Measurements from ENCODE around the gene CFDP1.

Gene CFDP1

DNA sequence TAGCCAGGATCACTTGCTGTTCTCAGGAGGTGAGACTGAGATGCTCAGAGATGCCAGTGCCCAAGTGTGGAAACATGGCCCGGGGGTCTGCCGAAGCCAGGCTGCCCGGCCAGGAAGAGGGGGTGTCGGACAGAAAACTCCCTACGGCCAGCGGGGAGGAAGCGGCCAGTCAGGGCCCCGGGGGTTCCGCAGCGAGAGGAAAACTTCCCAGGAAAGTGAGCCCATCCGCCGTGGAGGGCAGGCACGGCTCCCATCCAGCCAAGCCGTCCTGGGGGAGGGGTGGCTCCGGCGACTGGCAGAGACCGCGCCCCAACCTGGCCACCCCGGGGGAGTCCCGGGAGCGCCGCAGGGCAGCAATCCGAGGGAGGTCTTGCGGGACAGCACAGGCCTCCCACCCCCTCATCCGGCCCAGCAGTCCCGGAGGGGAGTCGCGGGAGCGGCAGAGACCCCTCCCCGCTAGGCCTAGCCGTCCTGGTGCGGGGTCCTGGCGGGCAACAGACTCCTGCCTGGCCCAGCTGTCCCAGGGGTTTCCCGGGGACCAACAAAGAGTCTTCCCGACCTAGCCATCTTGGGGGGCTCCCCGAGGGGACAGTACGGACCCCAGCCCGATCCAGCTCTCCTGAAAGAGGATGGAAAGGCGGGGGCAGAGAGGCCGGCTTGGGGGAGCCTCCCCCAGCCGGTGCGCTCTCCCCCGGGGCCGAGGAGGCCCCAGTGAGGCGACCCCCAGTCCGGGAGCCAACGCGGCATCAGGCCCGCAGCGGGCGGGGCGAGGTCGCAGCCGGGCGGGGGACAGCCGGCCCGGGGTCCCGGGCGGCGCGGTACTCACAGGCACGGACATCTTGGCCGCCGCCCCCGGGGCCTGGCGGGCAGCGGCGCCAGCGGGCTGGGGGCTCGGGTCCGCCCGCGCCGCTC lies 168.0 kb downstream of the CFDP1 start:
- peak overlapping the region; percentile 51 for H3K27ac ChIP-seq

DNA sequence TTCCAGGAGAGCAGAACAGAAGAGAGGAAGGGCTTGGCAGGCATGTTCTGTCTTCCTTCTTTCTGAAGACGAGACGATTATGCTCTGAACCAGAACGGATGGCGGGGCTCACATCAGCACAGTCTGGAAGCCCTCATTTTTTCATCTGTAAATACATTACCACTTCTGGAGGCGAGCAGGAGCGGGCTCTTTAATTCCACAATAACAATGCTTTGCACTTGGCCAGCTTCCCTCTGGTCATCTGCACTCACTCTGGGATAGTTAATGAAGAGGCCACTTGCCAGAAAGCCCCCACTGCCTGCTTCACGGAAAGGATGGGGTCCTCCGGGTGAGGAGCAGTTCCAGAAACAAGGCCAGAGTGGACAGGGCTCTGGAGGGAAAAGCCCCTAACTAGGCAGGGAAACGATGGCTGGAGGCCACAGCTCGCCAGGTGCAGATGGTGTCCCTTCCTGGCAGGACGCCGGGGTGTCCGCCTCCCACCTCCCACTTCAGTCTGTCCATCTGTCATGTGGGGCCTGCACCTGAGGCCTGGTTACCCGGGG lies 168.8 kb downstream of the CFDP1 start:
- Histone ChIP-seq H3K27me3 (peaks cover 70% of the 10 kb centered on the region), H3K9ac (no peak overlapping the region), H3K27ac (no peak overlapping the region), H3K36me3 (no peaks in the 10 kb centered on the region), H3K4me1 (peaks cover 34% of the 10 kb centered on the region), H4K20me1 (peaks cover 51% of the 10 kb centered on the region), H3K4me2 (peak overlapping the region; percentile 97), H3K9me3 (no peaks in the 10 kb centered on the region), H3K4me3 (peak overlapping the region; percentile 75; the same call in 1 of the 2 replicates)
- TF ChIP-seq Cebpa-rat (IDR thresholded peaks at IDR 0.05): no peak

More for the DNA sequence above, 168.0 kb downstream of the CFDP1 start:
- Histone ChIP-seq H3K9ac (peak overlapping the region; percentile 75), H3K27me3 (peaks cover 70% of the 10 kb centered on the region), H3K4me3 (peak overlapping the region; percentile 75), H3K4me1 (peaks cover 34% of the 10 kb centered on the region), H3K4me2 (peak overlapping the region; percentile 97), H4K20me1 (peaks cover 51% of the 10 kb centered on the region), H3K36me3 (no peaks in the 10 kb centered on the region), H3K9me3 (no peaks in the 10 kb centered on the region)
- no peak for TF ChIP-seq Cebpa-rat (IDR thresholded peaks at IDR 0.05)

DNA sequence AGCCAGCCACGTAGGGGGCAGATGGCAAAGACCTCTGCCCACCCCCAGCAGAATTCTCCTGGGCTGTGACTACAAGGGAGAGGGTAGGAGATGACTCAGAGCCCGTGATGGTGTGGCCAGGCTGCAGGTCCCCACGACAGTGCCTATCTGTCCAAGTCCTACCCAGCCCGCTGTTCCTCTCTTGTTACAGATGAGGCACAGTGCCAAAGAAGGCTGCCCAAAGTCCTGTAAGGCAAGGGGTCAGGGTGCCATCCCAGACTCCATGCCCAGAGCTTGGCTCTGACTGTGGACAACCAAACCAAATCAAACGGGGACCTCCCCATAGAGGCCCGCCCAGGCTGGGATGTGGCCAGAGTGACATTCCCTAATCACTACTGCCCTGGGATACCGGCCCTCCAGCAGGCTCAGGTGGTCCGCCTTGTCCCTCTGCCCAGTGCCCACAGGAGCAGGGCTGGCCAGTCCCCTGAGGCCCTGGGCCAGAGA lies 169.3 kb downstream of the CFDP1 start:
- no peak overlapping the region for H3K27ac ChIP-seq

DNA sequence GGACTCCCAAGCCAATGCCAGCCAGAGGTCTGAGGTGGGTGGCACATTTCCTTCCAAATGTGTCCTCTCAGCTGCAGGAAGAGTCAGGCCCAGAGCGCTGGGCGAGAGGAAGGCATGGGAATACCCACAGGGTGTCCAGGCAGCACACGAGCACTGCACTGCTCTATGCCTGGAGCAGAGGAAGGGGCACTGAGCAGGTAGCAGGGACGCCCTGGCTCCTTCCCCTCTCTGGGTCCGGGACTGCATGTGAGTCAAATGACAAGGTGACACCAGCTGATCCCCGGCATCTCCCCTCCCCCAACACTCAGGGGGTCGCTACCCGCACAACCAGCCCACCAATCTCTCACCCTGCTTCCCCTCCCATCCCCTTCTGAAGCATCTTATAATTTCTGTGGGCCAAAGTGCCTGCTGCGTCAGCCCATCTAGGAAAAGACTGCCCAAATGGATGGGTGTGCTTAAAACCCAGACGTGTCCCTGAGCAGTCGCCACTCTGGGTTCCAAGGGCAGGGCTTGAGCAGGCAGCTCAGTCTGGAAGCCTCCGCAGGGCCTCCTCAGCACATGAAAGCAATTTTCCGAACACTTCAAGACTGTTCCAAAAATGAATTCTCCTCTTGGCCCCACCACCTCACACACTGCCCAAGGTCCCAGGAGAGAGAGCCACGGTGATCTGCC lies 169.9 kb downstream of the CFDP1 start:
- H3K27me3 ChIP-seq: peaks cover 70% of the 10 kb centered on the region
- 0 out of 2 replicates have a peak overlapping the region, but pooled peaks have one; percentile 1 for H3K4me2 ChIP-seq
- H3K4me1 ChIP-seq: peaks cover 34% of the 10 kb centered on the region
- no peak for TF ChIP-seq Cebpa-rat (IDR thresholded peaks at IDR 0.05)
- no peak overlapping the region for H3K27ac ChIP-seq
- no peaks in the 10 kb centered on the region for H3K9me3 ChIP-seq
- H4K20me1 ChIP-seq: peaks cover 60% of the 10 kb centered on the region
- no peak overlapping the region for H3K9ac ChIP-seq
- no peak overlapping the region for H3K4me3 ChIP-seq
- no peaks in the 10 kb centered on the region for H3K36me3 ChIP-seq

More for the DNA sequence above, 169.3 kb downstream of the CFDP1 start:
- Histone ChIP-seq H3K4me2 (0 out of 2 replicates have a peak overlapping the region, but pooled peaks have one; percentile 1), H3K9me3 (no peaks in the 10 kb centered on the region), H3K36me3 (no peaks in the 10 kb centered on the region), H3K4me1 (peaks cover 34% of the 10 kb centered on the region), H4K20me1 (peaks cover 54% of the 10 kb centered on the region), H3K9ac (no peak overlapping the region), H3K4me3 (no peak overlapping the region), H3K27me3 (peaks cover 70% of the 10 kb centered on the region)
- TF ChIP-seq Cebpa-rat (IDR thresholded peaks at IDR 0.05): no peak

DNA sequence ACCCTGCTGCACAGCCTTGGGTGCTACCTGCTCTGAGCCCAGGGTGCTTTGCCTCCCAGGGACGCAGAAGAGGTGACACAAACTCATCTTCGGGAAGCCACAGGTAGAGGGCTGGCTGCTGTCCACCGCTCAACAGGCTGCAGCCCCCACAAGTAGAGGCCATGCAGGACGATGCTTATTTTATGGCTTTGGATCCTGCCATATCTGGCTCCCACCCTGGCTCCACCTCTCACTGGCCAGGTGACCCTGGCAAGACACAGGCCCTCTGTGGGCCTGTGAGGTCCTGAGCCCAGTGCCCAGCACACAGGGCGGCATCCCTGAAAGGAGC lies 170.5 kb downstream of the CFDP1 start:
- Histone ChIP-seq H3K9ac (no peak overlapping the region), H3K27me3 (peaks cover 64% of the 10 kb centered on the region), H4K20me1 (peaks cover 66% of the 10 kb centered on the region), H3K9me3 (no peaks in the 10 kb centered on the region), H3K4me2 (no peak overlapping the region), H3K36me3 (no peaks in the 10 kb centered on the region), H3K4me3 (no peak overlapping the region), H3K27ac (no peak overlapping the region), H3K4me1 (peaks cover 34% of the 10 kb centered on the region)
- no peak for TF ChIP-seq Cebpa-rat (IDR thresholded peaks at IDR 0.05)

DNA sequence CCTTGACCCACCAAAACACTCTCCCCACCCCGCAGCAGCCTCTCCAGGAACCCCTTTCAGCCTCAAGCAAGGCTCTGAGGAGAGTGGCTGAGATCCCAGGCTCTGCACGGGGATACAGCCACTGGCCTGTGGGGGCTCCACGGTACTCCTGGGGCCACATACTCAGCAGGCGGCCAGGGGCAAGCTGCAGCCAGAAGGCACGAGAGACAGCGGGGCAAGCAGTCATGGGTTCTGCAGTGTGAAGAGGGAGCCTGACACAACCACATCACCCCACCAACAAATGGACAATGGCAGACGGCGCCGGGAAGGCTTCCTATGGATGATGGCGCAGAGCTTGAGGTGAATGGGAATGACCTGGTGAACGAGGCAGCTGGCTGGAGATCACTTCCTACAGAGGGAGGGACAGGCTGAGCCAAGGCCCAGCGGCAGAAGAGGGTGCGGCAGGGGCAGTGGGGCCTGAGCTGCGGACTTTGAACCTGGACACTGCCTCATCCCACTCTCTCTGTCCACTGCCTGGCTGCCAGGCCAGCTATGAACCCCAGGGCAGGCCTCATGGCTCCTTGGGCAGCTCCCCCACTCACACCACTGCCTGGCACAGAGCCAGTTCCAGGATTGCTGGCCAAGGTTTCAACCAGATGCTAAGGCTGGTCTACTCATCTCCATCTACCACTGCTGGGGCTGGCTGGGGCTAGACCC lies 171.1 kb downstream of the CFDP1 start:
- H3K36me3 ChIP-seq: no peaks in the 10 kb centered on the region
- no peak for TF ChIP-seq Cebpa-rat (IDR thresholded peaks at IDR 0.05)
- peaks cover 58% of the 10 kb centered on the region for H3K27me3 ChIP-seq
- H3K4me3 ChIP-seq: no peak overlapping the region
- H4K20me1 ChIP-seq: peaks cover 68% of the 10 kb centered on the region
- H3K4me1 ChIP-seq: peaks cover 34% of the 10 kb centered on the region
- no peak overlapping the region for H3K27ac ChIP-seq
- no peak overlapping the region for H3K4me2 ChIP-seq
- H3K9ac ChIP-seq: no peak overlapping the region
- H3K9me3 ChIP-seq: no peaks in the 10 kb centered on the region

DNA sequence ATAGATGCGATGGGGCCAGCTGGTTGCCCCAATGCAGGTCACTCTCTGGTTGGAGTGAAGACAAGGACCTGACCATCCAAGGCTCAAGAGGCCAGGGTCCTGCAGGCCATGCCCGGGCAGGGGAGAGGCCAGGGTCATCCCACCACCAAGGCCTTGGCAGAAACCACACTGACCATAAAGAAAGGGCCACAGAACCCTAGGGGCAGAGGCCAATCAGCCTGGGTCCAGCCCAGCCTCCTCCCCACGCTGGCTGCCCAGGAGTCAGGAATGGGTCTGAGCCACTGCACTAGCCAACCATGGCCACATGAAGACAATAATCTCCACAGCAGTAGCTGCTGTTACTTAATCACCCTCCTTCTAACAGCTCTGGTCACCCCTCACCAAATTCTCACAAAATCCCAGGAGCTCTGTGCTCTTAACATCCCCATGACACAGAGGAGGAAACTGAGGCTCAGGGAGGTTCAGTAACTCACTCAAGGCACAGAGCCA lies 171.7 kb downstream of the CFDP1 start:
- Histone ChIP-seq H3K4me3 (no peak overlapping the region), H3K4me1 (peaks cover 31% of the 10 kb centered on the region), H3K9me3 (no peaks in the 10 kb centered on the region), H3K27me3 (peaks cover 52% of the 10 kb centered on the region), H3K9ac (no peak overlapping the region), H3K4me2 (no peak overlapping the region), H3K27ac (no peak overlapping the region), H4K20me1 (peaks cover 73% of the 10 kb centered on the region), H3K36me3 (no peaks in the 10 kb centered on the region)
- TF ChIP-seq Cebpa-rat (IDR thresholded peaks at IDR 0.05): no peak

DNA sequence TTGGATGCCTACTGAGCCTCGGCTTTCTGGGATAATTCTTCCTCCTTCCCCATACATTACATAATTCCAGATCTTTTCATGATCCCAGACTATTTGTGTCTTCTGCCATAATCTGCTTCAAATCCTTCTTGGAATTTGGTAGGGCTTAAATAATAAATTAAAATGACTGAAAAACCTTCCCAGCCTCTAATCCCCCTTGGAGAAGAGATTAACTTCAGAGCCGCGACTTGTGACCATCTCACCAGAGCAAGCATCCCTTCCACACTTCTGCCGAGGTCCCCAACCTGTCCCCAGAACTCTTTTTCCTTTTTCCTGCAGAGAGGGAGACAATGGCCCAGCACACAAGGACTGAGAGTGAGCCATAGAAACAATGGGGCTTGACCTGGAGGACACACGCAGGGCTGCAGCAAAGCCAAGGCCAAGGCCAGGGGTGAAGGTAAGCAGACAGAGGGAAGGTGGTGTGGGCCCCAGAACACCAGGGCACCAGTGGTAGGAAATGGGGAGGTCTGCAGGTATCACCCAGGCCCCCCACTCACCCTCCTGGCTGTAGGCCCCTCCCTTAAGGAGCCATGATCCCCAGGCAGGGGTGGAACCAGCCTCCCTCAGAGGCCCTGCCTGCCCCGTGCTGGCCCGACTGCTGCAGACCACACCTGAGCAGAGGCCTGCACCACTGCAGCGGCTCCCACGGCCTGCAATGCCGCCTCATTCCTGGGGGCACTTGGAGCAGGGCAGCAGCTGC lies 172.3 kb downstream of the CFDP1 start:
- Histone ChIP-seq H3K4me3 (no peak overlapping the region), H3K9ac (no peak overlapping the region), H3K9me3 (no peaks in the 10 kb centered on the region), H3K4me2 (no peak overlapping the region), H3K36me3 (no peaks in the 10 kb centered on the region), H3K27me3 (peaks cover 46% of the 10 kb centered on the region), H4K20me1 (peaks cover 75% of the 10 kb centered on the region), H3K4me1 (peaks cover 25% of the 10 kb centered on the region), H3K27ac (no peak overlapping the region)
- no peak for TF ChIP-seq Cebpa-rat (IDR thresholded peaks at IDR 0.05)

DNA sequence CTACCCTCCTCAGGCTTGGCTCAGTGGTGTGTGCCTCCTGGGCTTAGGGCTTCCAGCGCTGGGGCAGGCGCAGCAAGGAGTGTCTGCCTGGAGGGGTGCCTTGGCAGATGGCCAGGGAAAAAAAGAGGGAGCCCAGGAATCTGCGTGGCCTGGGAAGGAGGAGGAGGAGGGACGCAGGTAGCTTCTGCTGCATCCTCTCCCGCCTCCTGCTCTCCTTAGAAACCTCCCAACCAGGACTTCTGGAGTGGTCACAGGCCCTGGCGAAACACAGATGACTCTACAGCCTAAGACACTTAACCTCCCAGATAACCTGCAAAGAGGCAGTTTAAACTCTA lies 174.5 kb downstream of the CFDP1 start:
- H4K20me1 ChIP-seq: peaks cover 68% of the 10 kb centered on the region
- no peak overlapping the region for H3K4me2 ChIP-seq
- peaks cover 28% of the 10 kb centered on the region for H3K27me3 ChIP-seq
- H3K36me3 ChIP-seq: no peaks in the 10 kb centered on the region
- peaks cover 8% of the 10 kb centered on the region; the same call in 1 of the 2 replicates for H3K4me1 ChIP-seq
- H3K9ac ChIP-seq: no peak overlapping the region
- no peaks in the 10 kb centered on the region for H3K9me3 ChIP-seq
- no peak overlapping the region for H3K4me3 ChIP-seq
- no peak for TF ChIP-seq Cebpa-rat (IDR thresholded peaks at IDR 0.05)
- no peak overlapping the region for H3K27ac ChIP-seq
